Measurements from ENCODE around the gene RAET1E. TPM values are rescaled to one million over a fixed set of nuclear protein-coding genes. Genes with fewer than 3 reads are reported as not detected.
"Not testable (repeated sequence)": the region's sequence is repeated elsewhere in the genome, so short reads cannot be mapped to it uniquely, and the experiment has no call there.

Gene RAET1E
- total RNA-seq, 3 donors from 2014 or later = not detected

DNA sequence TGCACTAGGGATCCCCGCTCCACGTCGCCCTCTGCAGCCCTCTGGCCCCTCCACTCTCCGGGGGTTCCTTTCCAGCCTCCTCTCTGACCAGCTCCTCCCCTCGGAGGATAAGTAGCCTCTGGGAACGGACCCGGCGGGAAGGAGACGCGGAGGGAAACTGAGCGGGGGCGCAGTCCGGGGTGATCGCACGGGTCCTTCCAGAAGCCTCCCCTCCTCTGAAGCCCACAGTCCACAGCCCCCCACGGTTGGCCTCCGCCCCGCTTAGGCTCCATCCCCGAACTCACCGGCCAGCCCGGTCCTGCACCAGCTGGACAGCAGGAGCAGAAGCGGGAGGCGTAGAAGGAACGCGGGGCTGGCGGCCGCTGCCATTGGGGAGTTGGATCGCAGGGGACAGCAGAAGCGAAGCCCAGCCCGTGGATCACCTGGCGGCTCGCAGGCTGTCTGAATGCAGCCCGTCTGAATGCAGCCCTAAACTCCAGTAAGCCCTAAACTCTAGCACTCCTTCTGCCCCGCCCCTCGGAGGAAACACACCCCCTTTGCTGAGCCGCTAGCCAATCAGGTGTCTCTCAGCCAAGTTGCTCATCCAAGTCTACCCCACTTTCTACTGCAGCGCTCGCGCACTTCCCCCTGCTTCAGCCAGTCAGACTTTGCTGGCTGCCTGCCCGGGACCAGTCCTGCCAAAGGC, 24.9 kb upstream of the RAET1E start, which contains the start of gene RAET1G:
TSS of gene RAET1G (minus strand) at position 480 of the 685 bp plus-strand sequence. CDS start at position 369, 111 bp downstream.
- Mint-ChIP-seq H3K4me1 (ENCODE audit: low read depth) (peaks cover 25% of the 10 kb centered on the region), H3K4me3 (peak within 1 kb of the TSS; percentile 84), H3K27me3 (ENCODE audit: low read depth) (peaks cover 78% of the 10 kb centered on the region), H3K9me3 (no peaks in the 10 kb centered on the region), H3K36me3 (ENCODE audit: insufficient read depth) (no peaks in the 10 kb centered on the region)
- DNase-seq (peak; percentile 79), ATAC-seq (peak; percentile 96)

DNA sequence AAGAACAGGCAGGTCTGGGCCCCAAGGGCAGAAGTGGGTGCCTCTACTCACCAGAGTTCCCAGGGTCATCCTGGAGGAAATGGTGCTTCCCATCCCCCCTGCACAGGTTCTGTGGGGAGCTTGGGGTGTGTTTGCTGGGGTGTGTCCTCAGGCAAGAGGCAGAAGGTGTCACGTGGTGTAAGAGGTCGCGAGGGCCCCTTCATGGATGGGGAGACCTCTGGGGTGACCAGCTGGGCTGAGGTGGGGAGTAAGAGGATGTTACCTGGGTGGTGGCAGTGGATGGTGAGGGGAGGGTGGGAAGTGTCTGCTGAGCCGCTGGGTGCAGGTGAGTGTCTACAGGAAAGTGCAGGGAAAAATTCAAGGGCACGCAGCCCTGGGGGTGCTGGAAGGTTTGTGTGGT, 24.2 kb upstream of the RAET1E start:
- Mint-ChIP-seq H3K27me3 (ENCODE audit: low read depth) (peaks cover 72% of the 10 kb centered on the region), H3K4me3 (peak overlapping the region; percentile 50), H3K4me1 (ENCODE audit: low read depth) (peaks cover 23% of the 10 kb centered on the region)
- not testable (repeated sequence) for DNase-seq; H3K36me3 Mint-ChIP-seq (ENCODE audit: insufficient read depth); ATAC-seq; H3K9me3 Mint-ChIP-seq

DNA sequence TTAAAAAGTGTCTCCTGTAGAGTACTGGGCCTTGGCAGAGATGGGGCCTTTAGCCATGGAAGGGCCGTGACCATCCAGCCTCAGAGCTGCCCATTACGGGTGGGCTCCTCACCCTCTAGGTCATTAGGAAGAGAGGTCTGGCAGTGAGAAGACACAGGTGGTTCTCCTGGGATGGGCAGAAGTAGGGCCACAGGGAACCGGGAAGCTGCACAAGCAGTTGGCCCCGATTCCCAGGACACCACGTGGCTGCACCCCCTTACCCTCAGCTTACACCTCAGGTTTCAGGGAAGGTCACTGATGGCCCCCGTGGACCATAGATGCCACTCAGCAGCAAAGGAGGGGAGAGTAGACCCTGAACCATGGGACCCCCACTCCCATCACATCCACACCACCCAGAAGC, 23.4 kb upstream of the RAET1E start:
- DNase-seq (no peak), ATAC-seq (no peak)
- no peaks in the 10 kb centered on the region for H3K9me3 Mint-ChIP-seq
- H3K4me3 Mint-ChIP-seq = no peak overlapping the region
- H3K4me1 Mint-ChIP-seq (ENCODE audit: low read depth) = peaks cover 23% of the 10 kb centered on the region
- H3K27me3 Mint-ChIP-seq (ENCODE audit: low read depth) = peaks cover 69% of the 10 kb centered on the region
- no peaks in the 10 kb centered on the region for H3K36me3 Mint-ChIP-seq (ENCODE audit: insufficient read depth)

DNA sequence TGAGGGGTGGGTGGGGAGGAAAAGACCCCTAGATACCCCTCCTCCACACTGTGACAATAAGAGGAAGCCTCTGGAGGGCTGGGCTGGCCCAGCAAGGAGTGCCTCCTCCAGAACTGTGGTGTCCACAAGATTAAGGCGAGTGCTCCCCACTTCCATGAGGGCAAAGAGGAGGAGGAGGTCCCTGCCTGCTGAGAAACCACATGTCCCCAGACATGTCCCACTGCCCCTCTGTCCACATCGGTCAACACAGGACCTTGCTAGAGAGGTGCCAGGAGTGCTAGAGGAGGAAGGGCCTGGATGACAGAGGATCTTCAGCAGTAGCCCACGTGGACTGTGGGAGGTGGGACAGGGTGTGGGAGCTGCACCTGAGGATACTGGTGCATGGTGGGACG, 21.9 kb upstream of the RAET1E start:
- Mint-ChIP-seq H3K4me3 (no peak overlapping the region), H3K27me3 (ENCODE audit: low read depth) (peaks cover 56% of the 10 kb centered on the region)
- no peak for ATAC-seq

DNA sequence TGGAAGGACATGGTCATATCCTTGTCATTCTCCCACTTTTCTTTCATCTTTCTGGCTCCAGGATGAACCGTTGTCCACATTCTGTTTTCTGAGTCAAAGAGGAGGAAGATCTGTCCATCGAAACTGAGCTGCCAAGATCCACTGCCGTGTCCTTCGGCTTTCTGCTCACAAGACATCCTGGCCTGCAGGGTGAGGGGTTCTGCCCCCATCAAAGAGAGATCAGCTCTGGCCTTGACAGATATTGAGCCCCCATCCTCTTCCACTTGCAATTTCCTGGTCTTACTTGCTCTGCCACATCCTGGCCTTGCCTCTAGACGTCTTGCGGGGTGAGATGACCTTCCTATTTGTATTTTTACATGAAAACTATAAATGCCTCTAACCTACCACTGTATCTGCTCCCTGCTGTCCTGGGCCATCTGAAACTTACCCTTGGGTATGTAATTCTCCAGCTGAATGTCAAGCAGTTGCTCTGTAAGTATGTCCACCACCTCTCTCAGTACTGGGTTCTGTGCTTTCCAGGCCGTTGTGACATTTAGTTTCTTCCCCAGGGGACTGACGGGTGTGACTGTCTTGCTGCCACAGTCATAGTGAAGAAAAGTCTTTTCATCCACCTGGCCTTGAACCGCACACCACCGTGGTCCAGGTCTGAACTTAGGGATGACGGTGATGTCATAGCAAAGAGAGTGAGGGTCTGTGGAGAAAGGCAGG, 21.4 kb upstream of the RAET1E start:
- Mint-ChIP-seq H3K27me3 (ENCODE audit: low read depth) (peaks cover 50% of the 10 kb centered on the region), H3K4me1 (ENCODE audit: low read depth) (peaks cover 19% of the 10 kb centered on the region)

More for the DNA sequence above, 21.9 kb upstream of the RAET1E start:
- Mint-ChIP-seq H3K36me3 (ENCODE audit: insufficient read depth) (no peaks in the 10 kb centered on the region), H3K4me1 (ENCODE audit: low read depth) (peaks cover 19% of the 10 kb centered on the region), H3K9me3 (no peaks in the 10 kb centered on the region)
- no peak for DNase-seq

DNA sequence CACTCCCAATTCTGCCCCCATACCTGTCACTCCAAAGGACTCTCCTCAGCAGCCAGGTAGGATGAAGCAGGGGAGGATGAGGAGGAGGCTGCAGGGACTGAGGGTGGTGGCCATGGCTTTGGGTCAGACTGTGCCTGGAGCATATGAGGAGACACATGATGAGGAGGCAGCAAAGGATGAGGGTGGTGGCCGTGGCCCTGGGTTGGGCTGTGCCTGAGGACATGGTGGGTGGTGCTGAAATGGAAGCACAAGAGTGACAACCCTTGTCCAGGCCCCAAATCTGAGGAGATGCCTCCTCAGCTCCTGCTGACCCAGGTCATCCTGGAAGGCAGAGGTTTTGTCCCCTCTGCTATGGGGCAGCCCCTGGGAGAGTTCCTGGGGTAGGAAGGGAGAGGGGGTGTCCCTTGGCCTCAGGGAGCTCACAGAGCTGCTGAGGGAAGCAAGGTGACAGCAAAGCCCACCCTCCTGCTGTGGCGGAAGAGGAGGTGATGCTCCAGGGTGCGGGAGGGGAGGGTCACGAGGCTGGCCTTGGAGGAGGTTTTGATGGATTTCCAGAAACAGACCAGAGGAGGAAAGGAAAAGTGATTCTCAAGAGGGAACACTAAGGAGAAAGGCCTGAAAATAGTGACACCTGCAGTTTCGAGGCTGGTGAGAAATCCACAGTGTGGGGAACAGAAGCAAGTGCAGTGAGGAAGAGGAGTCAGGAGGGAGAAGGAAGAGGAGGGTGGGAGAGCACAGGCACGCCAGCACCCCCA, 20.4 kb upstream of the RAET1E start:
- H3K4me3 Mint-ChIP-seq = no peak overlapping the region
- peaks cover 13% of the 10 kb centered on the region for H3K4me1 Mint-ChIP-seq (ENCODE audit: low read depth)
- no peaks in the 10 kb centered on the region for H3K36me3 Mint-ChIP-seq (ENCODE audit: insufficient read depth)
- ATAC-seq (no peak), DNase-seq (no peak)
- no peaks in the 10 kb centered on the region for H3K9me3 Mint-ChIP-seq
- H3K27me3 Mint-ChIP-seq (ENCODE audit: low read depth) = peaks cover 45% of the 10 kb centered on the region

More for the DNA sequence above, 21.4 kb upstream of the RAET1E start:
- not testable (repeated sequence) for ATAC-seq; H3K4me3 Mint-ChIP-seq; H3K9me3 Mint-ChIP-seq; H3K36me3 Mint-ChIP-seq (ENCODE audit: insufficient read depth); DNase-seq

DNA sequence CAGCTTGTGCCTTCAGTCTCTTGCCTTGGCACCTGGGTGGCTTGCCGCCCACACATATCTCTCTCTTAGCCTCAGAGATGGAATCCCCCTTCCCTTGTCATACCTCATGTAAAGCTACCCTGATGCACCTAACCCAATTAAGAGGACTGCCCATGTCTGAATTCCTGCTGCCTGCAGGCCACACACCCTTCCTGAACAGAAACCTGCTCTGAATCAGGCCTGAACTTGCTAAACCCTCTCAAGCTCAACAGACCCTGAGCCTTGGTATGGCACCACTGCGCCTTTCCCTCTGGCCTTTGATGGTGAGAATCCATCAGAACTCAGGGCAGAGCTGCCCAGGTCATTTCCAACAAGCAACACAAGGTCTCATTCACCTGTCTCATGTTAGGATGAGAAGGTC, 19.8 kb upstream of the RAET1E start:
- Mint-ChIP-seq H3K36me3 (ENCODE audit: insufficient read depth) (no peaks in the 10 kb centered on the region), H3K27me3 (ENCODE audit: low read depth) (peaks cover 44% of the 10 kb centered on the region), H3K4me3 (no peak overlapping the region), H3K4me1 (ENCODE audit: low read depth) (peaks cover 6% of the 10 kb centered on the region), H3K9me3 (no peaks in the 10 kb centered on the region)
- DNase-seq (no peak), ATAC-seq (no peak)

DNA sequence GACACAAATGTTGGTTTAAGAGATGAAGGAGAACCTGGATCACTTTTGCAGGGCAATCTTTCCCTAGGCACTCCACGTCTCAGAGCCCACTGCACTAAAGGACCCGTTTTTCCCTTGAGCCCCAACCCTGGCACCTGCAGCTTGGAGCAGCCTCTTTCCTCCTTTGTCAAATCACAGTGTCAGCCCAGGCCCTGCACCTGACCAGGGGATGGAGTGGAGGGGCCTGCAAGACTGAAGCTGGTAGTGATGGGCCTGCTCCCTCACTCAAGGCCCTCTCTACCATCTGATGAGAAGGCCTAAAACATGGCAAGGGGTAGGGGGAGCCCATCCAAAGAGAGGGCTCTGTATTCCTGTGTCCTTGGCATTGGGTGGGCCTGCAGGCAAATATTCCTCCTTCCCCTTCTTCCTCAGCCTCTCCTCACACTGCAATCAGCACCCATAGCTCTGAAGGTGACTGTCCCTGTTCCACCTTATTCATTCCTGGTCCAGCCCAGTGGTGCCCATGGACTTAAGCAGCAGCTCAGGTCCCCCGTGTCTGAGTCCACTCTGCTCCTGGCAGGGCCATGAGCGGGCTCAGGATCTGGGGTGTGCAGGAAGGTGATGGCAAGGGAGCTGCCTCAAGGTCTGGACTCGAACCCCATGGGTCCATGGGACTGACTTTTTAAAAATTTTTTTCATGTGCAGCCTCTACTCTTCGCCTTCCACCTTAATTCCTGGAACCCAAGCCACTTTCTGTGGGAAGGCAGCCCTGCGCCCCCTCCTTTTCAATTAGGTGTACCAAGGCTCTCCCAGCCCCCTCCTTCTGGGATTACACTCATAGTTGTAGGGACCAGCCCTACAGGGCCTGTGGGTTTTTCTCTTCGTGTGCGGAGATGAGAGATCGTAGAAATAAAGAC, 18.3 kb upstream of the RAET1E start:
- ATAC-seq (no peak), DNase-seq (no peak)
- Mint-ChIP-seq H3K4me3 (no peak overlapping the region), H3K9me3 (no peaks in the 10 kb centered on the region), H3K36me3 (ENCODE audit: insufficient read depth) (no peaks in the 10 kb centered on the region), H3K27me3 (ENCODE audit: low read depth) (peaks cover 36% of the 10 kb centered on the region), H3K4me1 (ENCODE audit: low read depth) (no peaks in the 10 kb centered on the region)

DNA sequence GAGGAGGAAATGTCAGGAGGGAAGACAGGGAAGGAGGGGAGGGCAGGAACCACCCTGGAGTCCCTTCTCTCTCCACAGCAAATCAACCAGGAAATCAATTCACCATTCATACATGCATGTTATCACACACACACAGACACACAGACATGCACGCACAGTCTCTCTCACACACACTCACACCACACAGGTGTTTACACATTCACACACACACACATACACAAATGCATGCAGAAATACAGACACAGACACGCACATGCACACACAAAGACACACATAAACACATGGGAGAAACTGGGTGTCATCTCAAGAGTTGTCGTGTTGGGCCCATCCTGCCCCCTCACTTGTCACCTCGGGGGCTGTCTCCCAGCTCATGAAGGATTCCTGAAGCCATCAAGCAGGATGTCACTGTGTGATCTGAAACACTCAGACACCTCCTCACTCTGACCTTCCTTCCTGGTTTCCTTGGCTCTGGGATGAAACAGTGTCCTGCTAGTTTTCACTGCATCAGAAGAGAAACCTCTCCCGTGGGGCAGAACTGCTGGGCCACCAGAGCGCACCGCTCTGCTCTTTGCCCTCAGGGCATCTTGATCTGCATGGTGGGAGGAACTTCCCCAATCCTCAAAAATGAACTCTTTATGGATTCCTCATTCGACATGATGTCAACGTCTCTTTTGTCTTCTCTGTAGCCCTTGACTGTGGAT, 15.8 kb upstream of the RAET1E start:
- H3K4me1 Mint-ChIP-seq (ENCODE audit: low read depth) = no peaks in the 10 kb centered on the region
- ATAC-seq (no peak), DNase-seq (no peak)
- H3K36me3 Mint-ChIP-seq (ENCODE audit: insufficient read depth) = no peaks in the 10 kb centered on the region
- peaks cover 30% of the 10 kb centered on the region for H3K27me3 Mint-ChIP-seq (ENCODE audit: low read depth)
- H3K4me3 Mint-ChIP-seq = no peak overlapping the region
- no peaks in the 10 kb centered on the region for H3K9me3 Mint-ChIP-seq

DNA sequence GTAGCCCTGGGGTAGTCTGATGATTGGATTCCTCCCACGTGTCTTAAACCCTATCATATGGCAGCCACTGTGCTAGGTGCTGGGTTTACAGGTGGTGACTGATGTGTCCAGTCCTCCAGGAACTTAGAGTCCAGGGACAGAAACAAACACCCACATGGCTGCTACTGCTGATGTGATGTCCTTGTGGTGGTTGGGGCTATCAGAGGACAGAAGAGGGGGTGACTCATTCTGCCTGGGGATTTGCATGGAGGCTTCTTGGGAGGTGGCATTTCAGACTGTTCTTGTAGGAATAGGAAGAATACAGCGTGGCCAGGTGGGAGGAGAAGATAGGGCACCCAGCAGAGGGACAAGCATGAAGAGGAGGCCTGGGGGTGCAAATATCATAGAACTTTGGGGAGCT, 15.2 kb upstream of the RAET1E start:
- Mint-ChIP-seq H3K36me3 (ENCODE audit: insufficient read depth) (no peaks in the 10 kb centered on the region), H3K9me3 (peaks cover 2% of the 10 kb centered on the region), H3K27me3 (ENCODE audit: low read depth) (peaks cover 24% of the 10 kb centered on the region), H3K4me1 (ENCODE audit: low read depth) (no peaks in the 10 kb centered on the region), H3K4me3 (no peak overlapping the region)
- ATAC-seq (no peak), DNase-seq (no peak)

DNA sequence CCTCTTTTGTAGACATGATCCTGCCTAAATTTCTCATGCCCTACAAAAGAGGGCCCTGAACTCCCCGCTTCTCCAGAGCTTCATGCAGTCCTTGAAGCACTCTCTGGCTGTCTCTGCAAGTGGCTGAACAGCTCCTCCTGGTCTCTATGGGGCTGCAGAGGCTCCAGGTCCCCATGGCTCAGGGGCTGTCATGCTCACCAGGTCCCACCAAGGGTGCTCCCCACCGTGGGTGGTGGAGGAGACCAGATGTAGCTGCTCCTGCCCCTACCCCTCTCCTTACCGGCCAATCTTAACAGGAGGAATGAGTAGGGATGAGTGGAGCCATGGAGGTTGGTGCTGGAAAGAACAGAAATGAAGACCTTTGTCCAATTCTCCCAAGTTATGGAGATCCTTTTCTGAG, 14.8 kb upstream of the RAET1E start:
- not testable (repeated sequence) for H3K36me3 Mint-ChIP-seq (ENCODE audit: insufficient read depth); H3K4me3 Mint-ChIP-seq; DNase-seq; ATAC-seq; H3K4me1 Mint-ChIP-seq (ENCODE audit: low read depth); H3K9me3 Mint-ChIP-seq
- H3K27me3 Mint-ChIP-seq (ENCODE audit: low read depth) = peaks cover 24% of the 10 kb centered on the region

DNA sequence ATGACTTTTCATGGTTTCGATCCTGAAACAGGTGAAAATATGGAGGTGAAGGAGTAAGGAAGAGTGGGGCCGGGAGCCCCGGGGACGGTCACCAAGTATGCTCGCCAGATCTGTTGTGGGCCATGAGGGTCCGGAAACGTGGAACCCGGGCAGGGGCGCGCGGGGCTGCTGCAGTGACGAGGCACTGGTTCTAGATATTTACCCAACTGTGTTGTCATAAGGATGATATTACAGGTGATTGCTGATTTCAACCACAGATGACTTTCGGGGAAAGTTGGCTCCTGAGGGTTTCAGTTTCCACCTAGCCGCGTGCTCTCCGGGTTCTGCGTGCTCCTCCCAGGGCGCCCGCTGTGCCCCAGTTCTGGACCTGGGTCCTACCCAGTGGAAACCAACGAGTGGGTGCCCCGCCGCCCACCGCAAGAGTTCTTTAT, 12.8 kb upstream of the RAET1E start:
- Mint-ChIP-seq H3K4me1 (ENCODE audit: low read depth) (no peaks in the 10 kb centered on the region), H3K27me3 (ENCODE audit: low read depth) (peaks cover 22% of the 10 kb centered on the region), H3K4me3 (no peak overlapping the region), H3K36me3 (ENCODE audit: insufficient read depth) (no peaks in the 10 kb centered on the region), H3K9me3 (peaks cover 6% of the 10 kb centered on the region)
- ATAC-seq = no peak
- no peak for DNase-seq

DNA sequence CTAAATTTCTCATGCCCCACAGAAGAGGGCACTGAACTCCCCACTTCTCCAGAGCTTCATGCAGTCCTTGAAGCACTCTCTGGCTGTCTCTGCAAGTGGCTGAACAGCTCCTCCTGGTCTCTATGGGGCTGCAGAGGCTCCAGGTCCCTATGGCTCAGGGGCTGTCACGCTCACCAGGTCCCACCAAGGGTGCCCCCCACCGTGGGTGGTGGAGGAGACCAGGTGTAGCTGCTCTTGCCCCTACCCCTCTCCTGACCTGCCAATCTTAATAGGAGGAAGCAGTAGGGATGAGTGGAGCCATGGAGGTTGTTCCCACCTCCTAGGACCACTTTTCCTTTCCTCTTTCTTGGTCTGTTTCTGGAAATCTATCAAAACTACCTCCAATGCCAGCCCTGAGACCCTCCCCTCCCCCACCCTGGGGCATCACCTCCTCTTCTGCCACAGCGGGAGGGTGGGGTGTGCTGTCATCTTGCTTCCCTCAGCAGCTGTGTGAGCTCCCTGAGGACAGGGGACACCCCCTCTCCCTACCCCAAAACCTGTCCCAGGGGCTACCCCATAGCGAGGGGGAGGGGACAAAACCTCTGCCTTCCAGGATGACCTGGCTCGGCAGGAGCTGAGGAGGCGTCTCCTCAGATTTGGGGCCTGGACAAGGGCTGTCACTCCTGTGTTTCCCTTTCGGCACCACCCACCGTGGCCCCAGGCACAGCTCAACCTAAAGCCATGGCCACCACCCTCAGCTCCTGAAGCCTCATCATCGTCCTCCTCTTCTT, 12.0 kb upstream of the RAET1E start:
- H3K4me3 Mint-ChIP-seq = no peak overlapping the region
- no peaks in the 10 kb centered on the region for H3K4me1 Mint-ChIP-seq (ENCODE audit: low read depth)
- peaks cover 6% of the 10 kb centered on the region for H3K9me3 Mint-ChIP-seq
- H3K27me3 Mint-ChIP-seq (ENCODE audit: low read depth) = peaks cover 23% of the 10 kb centered on the region
- DNase-seq = no peak
- H3K36me3 Mint-ChIP-seq (ENCODE audit: insufficient read depth) = no peaks in the 10 kb centered on the region
- ATAC-seq = no peak

Data from activated T-cell treated with anti-CD3 and anti-CD28 coated beads, Interleukin-2, amount 50 U/mL, for 4 hours (primary cell).